GM23338 (cell line): ENCODE data around the gene PTGER4. TPM values are rescaled to one million over a fixed set of nuclear protein-coding genes. Genes with fewer than 3 reads are reported as not detected.

Source experiments
- ATAC-seq: fragments of 200-7000 bp; cut with Tn5 transposase; 3 replicates; pipeline ENCODE4 v1.9.1; 2020
- DNase-seq: peaks from one replicate; pipeline ENCODE4 v3.0.0-alpha.2; 2015; ENCODE audit warnings: low spot score
- H2AFZ ChIP-seq: fragments of 200-600 bp; sonication (generic); 2 replicates; pipeline ENCODE4 v1.8.0; 2016; ENCODE audit warnings: antibody characterized with exemption, mild to moderate bottlenecking, moderate library complexity
- H3F3A ChIP-seq: fragments of 200-600 bp; sonication (generic); replicated peaks from 2 replicates; pipeline ENCODE4 v1.8.0; 2017; ENCODE audit warnings: antibody characterized with exemption, mixed run types, low read depth
- H3K27ac ChIP-seq: fragments of 200-600 bp; sonication (generic); 2 replicates; pipeline ENCODE4 v1.6.1; 2016; ENCODE audit warnings: low read depth
- H3K27me3 ChIP-seq: fragments of 200-600 bp; sonication (generic); 2 replicates; pipeline ENCODE4 v1.8.0; 2016; ENCODE audit warnings: mild to moderate bottlenecking, mixed run types, moderate library complexity; ENCODE audit not compliant: insufficient read depth
- H3K36me3 ChIP-seq: fragments of 200-600 bp; sonication (generic); 2 replicates; pipeline ENCODE4 v1.8.0; 2016; ENCODE audit warnings: mild to moderate bottlenecking; ENCODE audit not compliant: insufficient read depth
- H3K4me1 ChIP-seq: fragments of 200-600 bp; sonication (generic); 2 replicates; pipeline ENCODE4 v1.8.0; 2016; ENCODE audit warnings: mild to moderate bottlenecking, moderate library complexity; ENCODE audit not compliant: insufficient read depth
- H3K4me2 ChIP-seq: fragments of 200-600 bp; sonication (generic); 2 replicates; pipeline ENCODE4 v1.7.1; 2017; ENCODE audit warnings: mixed run types
- H3K4me3 ChIP-seq: fragments of 200-600 bp; sonication (generic); 2 replicates; pipeline ENCODE4 v1.6.1; 2016; ENCODE audit warnings: mixed run types
- H3K79me2 ChIP-seq: fragments of 200-600 bp; sonication (generic); replicated peaks from 2 replicates; pipeline ENCODE4 v1.8.0; 2017; ENCODE audit warnings: mild to moderate bottlenecking; ENCODE audit not compliant: insufficient read depth
- H3K9me2 ChIP-seq: fragments of 200-600 bp; sonication (generic); 2 replicates; pipeline ENCODE4 v1.8.0; 2017; ENCODE audit not compliant: insufficient read depth
- H4K20me1 ChIP-seq: fragments of 200-600 bp; sonication (generic); replicated peaks from 2 replicates; pipeline ENCODE4 v1.8.0; 2017; ENCODE audit warnings: mild to moderate bottlenecking; ENCODE audit not compliant: insufficient read depth
- H3K27ac Mint-ChIP-seq: 2 replicates; pipeline ENCODE4 v1.8.0; 2020; ENCODE audit warnings: inconsistent platforms, mild to moderate bottlenecking, moderate library complexity, mixed read lengths
- H3K27me3 Mint-ChIP-seq: 3 replicates; pipeline ENCODE4 v1.8.0; 2022; ENCODE audit warnings: low read depth, mild to moderate bottlenecking, moderate library complexity, mixed read lengths, inconsistent platforms; ENCODE audit not compliant: insufficient read depth, poor library complexity
- H3K36me3 Mint-ChIP-seq: 3 replicates; pipeline ENCODE4 v1.8.0; 2021; ENCODE audit warnings: low read depth, mild to moderate bottlenecking, inconsistent platforms, moderate library complexity, mixed read lengths
- H3K4me1 Mint-ChIP-seq: 3 replicates; pipeline ENCODE4 v1.8.0; 2020; ENCODE audit warnings: mild to moderate bottlenecking, inconsistent platforms, mixed read lengths
- H3K4me3 Mint-ChIP-seq: 3 replicates; pipeline ENCODE4 v1.8.0; 2021; ENCODE audit warnings: moderate library complexity, mild to moderate bottlenecking, inconsistent platforms, mixed read lengths
- H3K9me3 Mint-ChIP-seq: 3 replicates; pipeline ENCODE4 v1.8.0; 2020; ENCODE audit warnings: moderate library complexity, mild to moderate bottlenecking, inconsistent platforms, mixed read lengths
- ETS1 ChIP-seq: IDR thresholded peaks from 2 replicates; pipeline ENCODE4 v1.6.1; 2016; ENCODE audit warnings: antibody characterized with exemption
- EZH2phosphoT487 ChIP-seq: fragments of 200-600 bp; sonication (generic); IDR thresholded peaks from one replicate; pipeline ENCODE4 v1.8.1; 2018; ENCODE audit warnings: antibody characterized with exemption; ENCODE audit not compliant: unreplicated experiment
- JUNB ChIP-seq: IDR thresholded peaks from one replicate; pipeline ENCODE4 v1.6.1; 2016; ENCODE audit warnings: antibody characterized with exemption; ENCODE audit not compliant: unreplicated experiment
- NANOG ChIP-seq: IDR thresholded peaks from 2 replicates; pipeline ENCODE4 v1.6.1; 2016; ENCODE audit warnings: antibody characterized with exemption, borderline replicate concordance
- POLR2AphosphoS5 ChIP-seq: IDR thresholded peaks from 2 replicates; pipeline ENCODE4 v1.6.1; 2016; ENCODE audit warnings: antibody characterized with exemption, low read depth
- REST ChIP-seq: IDR thresholded peaks from one replicate; pipeline ENCODE4 v1.6.1; 2018; ENCODE audit warnings: antibody characterized with exemption; ENCODE audit not compliant: unreplicated experiment
- STAT1 ChIP-seq: IDR thresholded peaks from one replicate; pipeline ENCODE4 v1.6.1; 2016; ENCODE audit warnings: antibody characterized with exemption; ENCODE audit not compliant: unreplicated experiment
- ZNF114 ChIP-seq: fragments of 250-450 bp; sonication (Bioruptor Pico); IDR thresholded peaks from 2 replicates; pipeline ENCODE4 v1.5.0; 2020; ENCODE audit warnings: mild to moderate bottlenecking, moderate library complexity
- ZNF462 ChIP-seq: fragments of 250-450 bp; sonication (Bioruptor Pico); IDR thresholded peaks from 2 replicates; pipeline ENCODE4 v1.5.0; 2020; ENCODE audit warnings: mild to moderate bottlenecking, moderate library complexity
- polyA plus RNA-seq: library from polyadenylated mRNA; unstranded; fragments of >200 nt; fragmentation: Nextera tagmentation; extraction: Ambion mirVana; gene quantifications from 2 replicates; pipeline ENCODE4 v1.2.1, GENCODE V29; 2016
- total RNA-seq: library from RNA; depleted of rRNA; stranded (reverse); fragments of >200 nt; shearing (Covaris generic); gene quantifications from 2 replicates; pipeline ENCODE4 v1.2.3, GENCODE V29; 2014

The PTGER4 gene
- total and polyA plus RNA-seq, 2 experiments from 2014 or later = 0.82 to 4.4 TPM

- no peaks in the 10 kb centered on the region for H3K27me3 ChIP-seq
- no peak overlapping the region for H3K27ac ChIP-seq
- no peaks in the 10 kb centered on the region for H3K36me3 ChIP-seq
- DNase-seq = no peak
- ATAC-seq = no peak
- no peak overlapping the region for H3K4me2 ChIP-seq
- Mint-ChIP-seq H3K4me3 (no peak overlapping the region), H3K36me3 (no peaks in the 10 kb centered on the region), H3K4me1 (peaks cover 2% of the 10 kb centered on the region; the same call in 1 of the 3 replicates), H3K27ac (no peak overlapping the region), H3K27me3 (no peaks in the 10 kb centered on the region), H3K9me3 (peaks cover under 1% of the 10 kb centered on the region; the same call in 1 of the 3 replicates)
- H2AFZ ChIP-seq = no peak overlapping the region
- no peaks in the 10 kb centered on the region for H4K20me1 ChIP-seq
- no peaks in the 10 kb centered on the region for H3K4me1 ChIP-seq
- H3F3A ChIP-seq = no peaks in the 10 kb centered on the region
- no peaks in the 10 kb centered on the region for H3K9me2 ChIP-seq
- TF ChIP-seq REST (no peak), NANOG (no peak), JUNB (no peak), ZNF462 (CRISPR knock-in tag) (no peak), ZNF114 (CRISPR knock-in tag) (no peak), ETS1 (no peak), EZH2phosphoT487 (no peak), POLR2AphosphoS5 (no peak), STAT1 (no peak)
- no peaks in the 10 kb centered on the region for H3K79me2 ChIP-seq
- H3K4me3 ChIP-seq = no peak overlapping the region
Measured at GRCh38 chr5:40667161-40667663, 12.5 kb upstream of the PTGER4 start.
